GM23338 (cell line): Measurements from ENCODE around the gene C1orf74. TPM values are rescaled to one million over a fixed set of nuclear protein-coding genes. Genes with fewer than 3 reads are reported as not detected.

Source experiments
- ATAC-seq: fragments of 200-7000 bp; cut with Tn5 transposase; 3 replicates; pipeline ENCODE4 v1.9.1; 2020
- DNase-seq: peaks from one replicate; pipeline ENCODE4 v3.0.0-alpha.2; 2015; ENCODE audit warnings: low spot score
- H2AFZ ChIP-seq: fragments of 200-600 bp; sonication (generic); 2 replicates; pipeline ENCODE4 v1.8.0; 2016; ENCODE audit warnings: antibody characterized with exemption, mild to moderate bottlenecking, moderate library complexity
- H3F3A ChIP-seq: fragments of 200-600 bp; sonication (generic); replicated peaks from 2 replicates; pipeline ENCODE4 v1.8.0; 2017; ENCODE audit warnings: antibody characterized with exemption, mixed run types, low read depth
- H3K27ac ChIP-seq: fragments of 200-600 bp; sonication (generic); 2 replicates; pipeline ENCODE4 v1.6.1; 2016; ENCODE audit warnings: low read depth
- H3K27me3 ChIP-seq: fragments of 200-600 bp; sonication (generic); 2 replicates; pipeline ENCODE4 v1.8.0; 2016; ENCODE audit warnings: mild to moderate bottlenecking, mixed run types, moderate library complexity; ENCODE audit not compliant: insufficient read depth
- H3K36me3 ChIP-seq: fragments of 200-600 bp; sonication (generic); 2 replicates; pipeline ENCODE4 v1.8.0; 2016; ENCODE audit warnings: mild to moderate bottlenecking; ENCODE audit not compliant: insufficient read depth
- H3K4me1 ChIP-seq: fragments of 200-600 bp; sonication (generic); 2 replicates; pipeline ENCODE4 v1.8.0; 2016; ENCODE audit warnings: mild to moderate bottlenecking, moderate library complexity; ENCODE audit not compliant: insufficient read depth
- H3K4me2 ChIP-seq: fragments of 200-600 bp; sonication (generic); 2 replicates; pipeline ENCODE4 v1.7.1; 2017; ENCODE audit warnings: mixed run types
- H3K4me3 ChIP-seq: fragments of 200-600 bp; sonication (generic); 2 replicates; pipeline ENCODE4 v1.6.1; 2016; ENCODE audit warnings: mixed run types
- H3K79me2 ChIP-seq: fragments of 200-600 bp; sonication (generic); replicated peaks from 2 replicates; pipeline ENCODE4 v1.8.0; 2017; ENCODE audit warnings: mild to moderate bottlenecking; ENCODE audit not compliant: insufficient read depth
- H3K9me2 ChIP-seq: fragments of 200-600 bp; sonication (generic); 2 replicates; pipeline ENCODE4 v1.8.0; 2017; ENCODE audit not compliant: insufficient read depth
- H4K20me1 ChIP-seq: fragments of 200-600 bp; sonication (generic); replicated peaks from 2 replicates; pipeline ENCODE4 v1.8.0; 2017; ENCODE audit warnings: mild to moderate bottlenecking; ENCODE audit not compliant: insufficient read depth
- H3K27ac Mint-ChIP-seq: 2 replicates; pipeline ENCODE4 v1.8.0; 2020; ENCODE audit warnings: inconsistent platforms, mild to moderate bottlenecking, moderate library complexity, mixed read lengths
- H3K27me3 Mint-ChIP-seq: 3 replicates; pipeline ENCODE4 v1.8.0; 2022; ENCODE audit warnings: low read depth, mild to moderate bottlenecking, moderate library complexity, mixed read lengths, inconsistent platforms; ENCODE audit not compliant: insufficient read depth, poor library complexity
- H3K36me3 Mint-ChIP-seq: 3 replicates; pipeline ENCODE4 v1.8.0; 2021; ENCODE audit warnings: low read depth, mild to moderate bottlenecking, inconsistent platforms, moderate library complexity, mixed read lengths
- H3K4me1 Mint-ChIP-seq: 3 replicates; pipeline ENCODE4 v1.8.0; 2020; ENCODE audit warnings: mild to moderate bottlenecking, inconsistent platforms, mixed read lengths
- H3K4me3 Mint-ChIP-seq: 3 replicates; pipeline ENCODE4 v1.8.0; 2021; ENCODE audit warnings: moderate library complexity, mild to moderate bottlenecking, inconsistent platforms, mixed read lengths
- H3K9me3 Mint-ChIP-seq: 3 replicates; pipeline ENCODE4 v1.8.0; 2020; ENCODE audit warnings: moderate library complexity, mild to moderate bottlenecking, inconsistent platforms, mixed read lengths
- CREB1 ChIP-seq: fragments of 250-450 bp; sonication (Bioruptor Pico); IDR thresholded peaks from 2 replicates; pipeline ENCODE4 v1.5.0; 2020; ENCODE audit warnings: low read depth, mild to moderate bottlenecking, moderate library complexity
- CTCF ChIP-seq, 2 experiments: fragments of 200-600 bp in 1 of 2; sonication (generic) in 1 of 2; conservative IDR thresholded peaks; 2 replicates each; pipeline versions ENCODE4 v1.5.1 to v1.6.1; 2016 to 2017; ENCODE audit warnings: antibody characterized with exemption in 2 of 2, low read depth in 2 of 2, mild to moderate bottlenecking in 2 of 2, moderate library complexity in 1 of 2
- JUNB ChIP-seq: IDR thresholded peaks from one replicate; pipeline ENCODE4 v1.6.1; 2016; ENCODE audit warnings: antibody characterized with exemption; ENCODE audit not compliant: unreplicated experiment
- POLR2AphosphoS5 ChIP-seq: IDR thresholded peaks from 2 replicates; pipeline ENCODE4 v1.6.1; 2016; ENCODE audit warnings: antibody characterized with exemption, low read depth
- REST ChIP-seq: IDR thresholded peaks from one replicate; pipeline ENCODE4 v1.6.1; 2018; ENCODE audit warnings: antibody characterized with exemption; ENCODE audit not compliant: unreplicated experiment
- ZNF114 ChIP-seq: fragments of 250-450 bp; sonication (Bioruptor Pico); IDR thresholded peaks from 2 replicates; pipeline ENCODE4 v1.5.0; 2020; ENCODE audit warnings: mild to moderate bottlenecking, moderate library complexity
- polyA plus RNA-seq: library from polyadenylated mRNA; unstranded; fragments of >200 nt; fragmentation: Nextera tagmentation; extraction: Ambion mirVana; gene quantifications from 2 replicates; pipeline ENCODE4 v1.2.1, GENCODE V29; 2016
- total RNA-seq: library from RNA; depleted of rRNA; stranded (reverse); fragments of >200 nt; shearing (Covaris generic); gene quantifications from 2 replicates; pipeline ENCODE4 v1.2.3, GENCODE V29; 2014

C1orf74 gene
- total and polyA plus RNA-seq, 2 experiments from 2014 or later = 2.8 to 3.9 TPM

- no peaks in the 10 kb centered on the region for H3K36me3 Mint-ChIP-seq
- no peaks in the 10 kb centered on the region for H3K4me1 ChIP-seq
- no peaks in the 10 kb centered on the region for H3K79me2 ChIP-seq
- ATAC-seq (no peak), DNase-seq (peak; percentile 1)
- no peak overlapping the region for H3K27ac Mint-ChIP-seq
- H3K4me2 ChIP-seq = no peak overlapping the region
- no peaks in the 10 kb centered on the region for H3K4me1 Mint-ChIP-seq
- H4K20me1 ChIP-seq = no peaks in the 10 kb centered on the region
- H3K9me2 ChIP-seq = 0 out of 2 replicates have a peak, but pooled peaks cover 3% of the 10 kb centered on the region
- H3K4me3 Mint-ChIP-seq = no peak overlapping the region
- H3F3A ChIP-seq = no peaks in the 10 kb centered on the region
- H3K27me3 ChIP-seq = no peaks in the 10 kb centered on the region
- no peak overlapping the region for H3K27ac ChIP-seq
- H3K36me3 ChIP-seq = no peaks in the 10 kb centered on the region
- no peaks in the 10 kb centered on the region for H3K9me3 Mint-ChIP-seq
- TF ChIP-seq REST (no peak), CREB1 (no peak), CTCF (conservative IDR thresholded peaks at IDR 0.05; ENCODE audit: low read depth in 2 of 2) (no peak), POLR2AphosphoS5 (no peak), ZNF114 (no peak)
- no peak overlapping the region for H2AFZ ChIP-seq
- peaks cover 6% of the 10 kb centered on the region for H3K27me3 Mint-ChIP-seq
- no peak overlapping the region for H3K4me3 ChIP-seq
Measured at GRCh38 chr1:209759829-209760359, 24.5 kb downstream of the C1orf74 start.

GRCh38 chr1:209758400-209758799 is 26.0 kb downstream of the C1orf74 start:
- Histone ChIP-seq H3K4me2 (no peak overlapping the region), H3F3A (no peaks in the 10 kb centered on the region), H3K4me1 (no peaks in the 10 kb centered on the region), H3K79me2 (no peaks in the 10 kb centered on the region), H3K9me2 (0 out of 2 replicates have a peak, but pooled peaks cover 3% of the 10 kb centered on the region), H3K4me3 (no peak overlapping the region), H4K20me1 (no peaks in the 10 kb centered on the region), H2AFZ (no peak overlapping the region), H3K27ac (no peak overlapping the region), H3K27me3 (no peaks in the 10 kb centered on the region), H3K36me3 (no peaks in the 10 kb centered on the region)
- Mint-ChIP-seq H3K27ac (no peak overlapping the region), H3K36me3 (no peaks in the 10 kb centered on the region), H3K4me1 (no peaks in the 10 kb centered on the region), H3K4me3 (no peak overlapping the region), H3K9me3 (no peaks in the 10 kb centered on the region), H3K27me3 (peaks cover 4% of the 10 kb centered on the region)
- no peak for DNase-seq
- ATAC-seq = no peak
- TF ChIP-seq JUNB = no peak
- no peak for TF ChIP-seq CTCF (conservative IDR thresholded peaks at IDR 0.05; ENCODE audit: low read depth in 2 of 2)
- no peak for TF ChIP-seq CREB1
- TF ChIP-seq ZNF114 = no peak
- no peak for TF ChIP-seq REST
